A549 (cell line): ENCODE measurements around the gene NELFB. TPM values are rescaled to one million over a fixed set of nuclear protein-coding genes. Genes with fewer than 3 reads are reported as not detected.

Source experiments
- ATAC-seq, 2 experiments: fragments of 200-7000 bp in 1 of 2; fragments of >200 bp in 1 of 2; cut with Nextera tagmentation in 1 of 2; cut with Tn5 transposase in 1 of 2; 3 replicates each; pipeline versions ENCODE4 v1.8.0 to v1.9.1; 2018 to 2020; ENCODE audit warnings: mild to moderate bottlenecking in 1 of 2, moderate library complexity in 1 of 2
- CTCF ChIA-PET: fragments of 300-600 bp; sonication (Branson Sonifier 250); formaldehyde crosslinking; extraction: SDS; loops from one replicate; lab custom pipeline; 2021; ENCODE audit warnings: antibody characterized with exemption, inconsistent platforms; lab: Yijun Ruan, JAX
- POLR2A ChIA-PET: fragments of 350-600 bp; formaldehyde crosslinking; extraction: SDS; loops from one replicate; lab custom pipeline; 2021; ENCODE audit warnings: antibody characterized with exemption, inconsistent platforms; lab: Yijun Ruan, JAX
- DNase-seq, 2 experiments: peaks; one replicate each; pipeline versions ENCODE4 v3.0.0 to v3.0.0-alpha.2; 2011 to 2016; ENCODE audit warnings: low read depth in 1 of 2, low spot score in 1 of 2
- FAIRE-seq: peaks from 2 replicates; lab custom pipeline; 2011; peaks lifted over from hg19 to GRCh38; lab: Jason Lieb, UNC
- H3K27ac ChIP-seq, 2 experiments: fragments of >200 bp; sonication (Bioruptor Twin); formaldehyde crosslinking; 3 replicates each; pipeline ENCODE4 v1.5.1; 2016 to 2017
- H3K4me1 ChIP-seq: fragments of >200 bp; sonication (Bioruptor Twin); formaldehyde crosslinking; 3 replicates; pipeline ENCODE4 v1.6.1; 2016
- H3K4me2 ChIP-seq: fragments of >200 bp; sonication (Bioruptor Twin); formaldehyde crosslinking; 3 replicates; pipeline ENCODE4 v1.6.1; 2016
- H3K4me3 ChIP-seq: fragments of >200 bp; sonication (Bioruptor Twin); formaldehyde crosslinking; 3 replicates; pipeline ENCODE4 v1.5.1; 2016
- H3K9me3 ChIP-seq: fragments of >200 bp; sonication (Bioruptor Twin); formaldehyde crosslinking; 3 replicates; pipeline ENCODE4 v1.6.1; 2016
- BHLHE40 ChIP-seq: IDR thresholded peaks from 2 replicates; pipeline ENCODE4 v1.6.1; 2012; ENCODE audit warnings: low read depth, low read length, inconsistent platforms
- CBX2 ChIP-seq: fragments of 200-600 bp; sonication (generic); IDR thresholded peaks from 2 replicates; pipeline ENCODE4 v1.6.1; 2016; ENCODE audit warnings: low read depth, mild to moderate bottlenecking, borderline replicate concordance
- EP300 ChIP-seq, 2 experiments: fragments of >200 bp; sonication (Bioruptor Twin); formaldehyde crosslinking; IDR thresholded peaks; 2 replicates in 1 of 2; 3 replicates in 1 of 2; pipeline ENCODE4 v1.6.1; 2016 to 2017
- FOSB ChIP-seq: fragments of 250-450 bp; sonication (Bioruptor Pico); IDR thresholded peaks from 2 replicates; pipeline ENCODE4 v1.5.0; 2020; ENCODE audit warnings: mild to moderate bottlenecking, moderate library complexity
- FOSL2 ChIP-seq, 2 experiments: fragments of 450-650 bp in 1 of 2; fragments of >200 bp in 1 of 2; sonication (Bioruptor Twin) in 1 of 2; formaldehyde crosslinking; IDR thresholded peaks; 2 replicates each; pipeline versions ENCODE4 v1.5.0 to v1.6.1; 2016 to 2020; ENCODE audit warnings: mild to moderate bottlenecking in 1 of 2, moderate library complexity in 1 of 2
- GATA3 ChIP-seq: IDR thresholded peaks from 2 replicates; pipeline ENCODE4 v1.6.1; 2012; ENCODE audit warnings: borderline replicate concordance
- HES2 ChIP-seq: fragments of >200 bp; sonication (Bioruptor Twin); formaldehyde crosslinking; IDR thresholded peaks from 2 replicates; pipeline ENCODE4 v1.6.1; 2016
- MAX ChIP-seq: IDR thresholded peaks from 2 replicates; pipeline ENCODE4 v1.6.1; 2012
- MAZ ChIP-seq: fragments of 150-350 bp; IDR thresholded peaks from 2 replicates; pipeline ENCODE4 v1.6.1; 2014; ENCODE audit warnings: antibody characterized with exemption, low read depth, low read length, borderline replicate concordance
- NFE2L2 ChIP-seq: fragments of 150-350 bp; conservative IDR thresholded peaks from 2 replicates; pipeline ENCODE4 v1.6.1; 2014; ENCODE audit warnings: low read length
- PHF8 ChIP-seq: fragments of 200-600 bp; sonication (generic); IDR thresholded peaks from 2 replicates; pipeline ENCODE4 v1.6.1; 2016; ENCODE audit warnings: low read depth, mild to moderate bottlenecking, antibody characterized with exemption, moderate library complexity, borderline replicate concordance
- RARB ChIP-seq: fragments of 250-450 bp; sonication (Bioruptor Pico); IDR thresholded peaks from 2 replicates; pipeline ENCODE4 v1.8.0; 2021; ENCODE audit warnings: mild to moderate bottlenecking, moderate library complexity
- RCOR1 ChIP-seq: fragments of 150-350 bp; IDR thresholded peaks from 2 replicates; pipeline ENCODE4 v1.6.1; 2014; ENCODE audit warnings: antibody characterized with exemption, low read length, low read depth
- RFX5 ChIP-seq: fragments of 450-650 bp; IDR thresholded peaks from 2 replicates; pipeline ENCODE4 v1.7.1; 2014; ENCODE audit warnings: antibody characterized with exemption, mild to moderate bottlenecking, moderate library complexity
- RNF2 ChIP-seq: fragments of 200-600 bp; sonication (generic); IDR thresholded peaks from 2 replicates; pipeline ENCODE4 v1.6.1; 2016; ENCODE audit warnings: low read depth, mild to moderate bottlenecking, antibody characterized with exemption, moderate library complexity, borderline replicate concordance
- TP53 ChIP-seq: fragments of 250-450 bp; sonication (Bioruptor Pico); IDR thresholded peaks from 2 replicates; pipeline ENCODE4 v1.5.0; 2021; ENCODE audit warnings: mild to moderate bottlenecking, moderate library complexity
- ZC3H11A ChIP-seq: fragments of 450-650 bp; IDR thresholded peaks from 2 replicates; pipeline ENCODE4 v1.6.1; 2014; ENCODE audit warnings: antibody characterized with exemption, mild to moderate bottlenecking
- ZSCAN20 ChIP-seq: fragments of 250-450 bp; sonication (Bioruptor Pico); IDR thresholded peaks from 2 replicates; pipeline ENCODE4 v1.8.0; 2022; ENCODE audit warnings: mild to moderate bottlenecking, moderate library complexity
- WGBS: methylation state at CpG from one replicate; pipeline ENCODE4 v1.1.6; 2017; ENCODE audit errors: missing lambda C conversion rate; 5-methylcytosine and 5-hydroxymethylcytosine counted together
- polyA plus RNA-seq, 4 experiments: library from polyadenylated mRNA; depleted of rRNA in 3 of 4; stranded (reverse); fragments of >200 nt; fragmentation: RNase III in 1 of 4; extraction: RNeasy Plus Mini Kit Qiagen cat#74134 plus additional on column Dnase treatment in 1 of 4; gene quantifications; 2 replicates in 3 of 4; 3 replicates in 1 of 4; pipeline ENCODE4 v1.2.3, GENCODE V29; 2011 to 2017
- TF ChIP-seq, protein P1 (sequence below): IDR thresholded peaks from 2 replicates; pipeline ENCODE4 v1.6.1; 2012; ENCODE audit warnings: low read depth, borderline replicate concordance
- TF ChIP-seq, protein P2 (sequence below): IDR thresholded peaks from 2 replicates; pipeline ENCODE4 v1.6.1; 2012

NELFB gene
- polyA plus RNA-seq, 2 of the 4 experiments (the other 2 are of a cell fraction) = 31.8 to 45.3 TPM

DNA sequence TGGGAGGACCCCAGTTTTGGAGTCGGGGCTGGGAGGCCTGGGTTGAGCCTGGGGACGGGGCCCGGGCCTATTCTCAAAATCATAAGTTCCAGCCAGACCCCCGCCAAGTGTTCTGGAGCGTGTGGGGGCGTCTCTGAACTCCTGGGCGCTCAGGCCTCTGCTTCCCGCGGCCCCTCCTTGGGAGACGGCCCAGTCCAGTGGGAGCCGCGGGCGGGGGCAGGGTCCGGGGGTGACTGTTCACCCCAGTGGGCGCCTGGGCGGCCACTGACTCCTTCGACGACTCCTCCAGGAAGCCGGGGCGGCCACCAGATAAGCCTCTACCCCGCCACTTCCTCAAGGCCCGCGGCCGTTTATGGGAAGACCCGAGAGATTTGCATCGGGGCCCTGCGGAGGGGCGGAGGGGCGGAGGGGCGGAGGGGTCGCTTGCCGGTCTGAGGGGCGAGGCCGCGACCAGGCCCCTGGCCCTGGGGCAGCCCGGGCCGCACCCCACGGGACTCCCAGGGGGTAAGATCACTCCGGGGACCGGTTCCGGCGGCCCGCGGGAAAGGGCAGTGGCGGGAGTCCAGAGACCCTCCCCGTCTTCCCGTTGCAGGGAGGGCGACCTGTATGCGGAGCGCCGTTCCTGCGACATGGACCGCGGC lies 23.1 kb downstream of the NELFB start (continued):
- TF ChIP-seq, protein P1, sequence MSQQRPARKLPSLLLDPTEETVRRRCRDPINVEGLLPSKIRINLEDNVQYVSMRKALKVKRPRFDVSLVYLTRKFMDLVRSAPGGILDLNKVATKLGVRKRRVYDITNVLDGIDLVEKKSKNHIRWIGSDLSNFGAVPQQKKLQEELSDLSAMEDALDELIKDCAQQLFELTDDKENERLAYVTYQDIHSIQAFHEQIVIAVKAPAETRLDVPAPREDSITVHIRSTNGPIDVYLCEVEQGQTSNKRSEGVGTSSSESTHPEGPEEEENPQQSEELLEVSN = no peak
- TF ChIP-seq PHF8 (no peak), MAX (no peak), CBX2 (no peak), RARB (no peak), ZSCAN20 (CRISPR knock-in tag) (no peak), FOSL2 (IDR thresholded peaks at IDR 0.05) (no peak), FOSL2 (CRISPR knock-in tag; IDR thresholded peaks at IDR 0.05) (no peak), TP53 (no peak), FOSB (CRISPR knock-in tag) (no peak)
- TF ChIP-seq, protein P2, sequence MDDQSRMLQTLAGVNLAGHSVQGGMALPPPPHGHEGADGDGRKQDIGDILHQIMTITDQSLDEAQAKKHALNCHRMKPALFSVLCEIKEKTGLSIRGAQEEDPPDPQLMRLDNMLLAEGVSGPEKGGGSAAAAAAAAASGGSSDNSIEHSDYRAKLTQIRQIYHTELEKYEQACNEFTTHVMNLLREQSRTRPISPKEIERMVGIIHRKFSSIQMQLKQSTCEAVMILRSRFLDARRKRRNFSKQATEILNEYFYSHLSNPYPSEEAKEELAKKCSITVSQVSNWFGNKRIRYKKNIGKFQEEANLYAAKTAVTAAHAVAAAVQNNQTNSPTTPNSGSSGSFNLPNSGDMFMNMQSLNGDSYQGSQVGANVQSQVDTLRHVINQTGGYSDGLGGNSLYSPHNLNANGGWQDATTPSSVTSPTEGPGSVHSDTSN = no peak

- H3K4me1 ChIP-seq = peaks cover 35% of the 10 kb centered on the region
- peak overlapping the region; percentile 72 for H3K4me3 ChIP-seq
- H3K4me2 ChIP-seq = peak overlapping the region; percentile 97
- 96% methylated on average over 138 of the region's 139 CpGs for WGBS
- TF ChIP-seq HES2 = no peak
- no peak for TF ChIP-seq GATA3
- no peak for TF ChIP-seq ZC3H11A
- no peak for TF ChIP-seq MAZ
- no peak for TF ChIP-seq MAX
- TF ChIP-seq RCOR1 = no peak
- no peak for TF ChIP-seq RNF2
- TF ChIP-seq ZSCAN20 (CRISPR knock-in tag) = no peak
- TF ChIP-seq, protein P2 = no peak
- TF ChIP-seq RARB = no peak
- TF ChIP-seq NFE2L2 = no peak
- no peak for TF ChIP-seq RFX5
- no peak for TF ChIP-seq EP300 (IDR thresholded peaks at IDR 0.05)
- TF ChIP-seq FOSB (CRISPR knock-in tag) = no peak
- TF ChIP-seq BHLHE40 = no peak
- ChIA-PET CTCF (interaction anchor here (1.0 to 2.5 kb wide), 7 partner anchors 11 to 274 kb away, joined by 3 to 9 read pairs (median 3); partner anchors contain the start of gene NRARP), POLR2A (interaction anchor here (1.4 kb wide), 1 partner anchor 38 kb away, joined by 4 read pairs; the partner anchor contains the start of gene TUBB4B)
- H3K27ac ChIP-seq = peak overlapping the region; percentile 94 to 96; a peak in 5 of 6 replicates
- FAIRE-seq = no peak
- ATAC-seq = no peak
- H3K9me3 ChIP-seq = no peaks in the 10 kb centered on the region
- no peak for DNase-seq
These were observed 23.9 kb downstream of the NELFB start for GRCh38 chr9:137278721-137279711.
